NT2/D1 (cell line): ENCODE measurements around the gene AKAP9.

Experiments used
- SUZ12 ChIP-seq: IDR thresholded peaks from 2 replicates; pipeline ENCODE4 v1.6.1; 2011; ENCODE audit not compliant: insufficient read length, insufficient read depth; ENCODE audit errors: extremely low read depth
- YY1 ChIP-seq: IDR thresholded peaks from 2 replicates; pipeline ENCODE4 v1.6.1; 2011; ENCODE audit not compliant: insufficient read length, insufficient read depth
- ZNF274 ChIP-seq: IDR thresholded peaks from 2 replicates; pipeline ENCODE4 v1.6.1; 2011; ENCODE audit warnings: mild to moderate bottlenecking, low read depth, low read length

- TF ChIP-seq YY1 (no peak), ZNF274 (no peak), SUZ12 (no peak)
These were observed 59.2 kb downstream of the AKAP9 start for GRCh38 chr7:91999631-92000565.
